Raji (cell line): ENCODE results near the gene HOOK1.

Experiments used
- POLR2A ChIP-seq: IDR thresholded peaks from 2 replicates; pipeline ENCODE4 v1.6.1; 2011; ENCODE audit warnings: low read depth, low read length, control low read depth; ENCODE audit not compliant: insufficient read depth

HOOK1 gene

DNA sequence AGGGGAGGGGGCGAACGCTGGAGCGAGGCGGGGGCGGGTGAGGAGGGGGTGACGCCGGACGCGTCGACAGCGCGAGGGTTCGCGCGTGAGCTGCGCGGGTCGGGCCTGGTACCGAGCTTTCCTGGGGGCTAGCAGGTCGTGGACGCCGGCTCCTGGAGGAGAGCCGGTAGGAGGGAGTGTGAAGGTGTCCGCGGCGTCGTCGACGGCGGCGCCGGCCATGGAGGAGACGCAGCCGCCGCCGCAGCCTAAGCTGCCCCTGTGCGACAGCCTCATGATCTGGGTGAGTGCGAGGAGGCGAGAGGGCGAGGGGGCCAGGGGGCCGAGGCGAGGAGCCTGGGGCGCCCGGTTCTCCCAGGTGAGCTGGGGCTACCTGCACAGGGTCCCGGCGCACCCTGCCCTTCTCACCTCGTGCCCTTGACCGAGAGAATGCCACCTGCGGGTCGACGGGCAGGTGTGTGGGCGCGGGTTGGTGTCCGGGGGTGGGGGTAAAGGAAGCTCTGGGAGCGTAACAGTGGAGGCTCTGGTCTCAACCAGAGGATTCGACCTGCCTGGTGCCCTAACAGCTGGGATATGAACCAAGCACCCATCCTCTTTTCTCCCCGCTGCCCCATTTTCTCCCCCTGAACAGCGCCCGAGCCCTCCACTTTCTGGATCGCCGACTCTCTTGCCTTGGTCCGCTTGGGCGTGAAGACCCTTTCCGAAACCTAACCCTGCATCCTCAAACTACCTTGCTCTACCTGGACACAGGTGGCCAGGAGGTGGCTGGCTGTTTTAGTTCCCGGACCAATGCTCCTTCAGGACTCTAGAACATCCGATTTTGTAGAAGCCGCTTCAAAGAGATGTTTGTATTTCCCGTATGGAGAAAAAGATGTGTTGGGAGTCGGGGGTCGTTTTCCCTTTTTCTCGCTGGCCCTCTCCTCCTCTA, at the start of gene HOOK1:
TSS of gene HOOK1 (plus strand) at position 49 of the 925 bp plus-strand sequence. CDS start at position 218, 169 bp downstream.
- TF ChIP-seq POLR2A: no peak

DNA sequence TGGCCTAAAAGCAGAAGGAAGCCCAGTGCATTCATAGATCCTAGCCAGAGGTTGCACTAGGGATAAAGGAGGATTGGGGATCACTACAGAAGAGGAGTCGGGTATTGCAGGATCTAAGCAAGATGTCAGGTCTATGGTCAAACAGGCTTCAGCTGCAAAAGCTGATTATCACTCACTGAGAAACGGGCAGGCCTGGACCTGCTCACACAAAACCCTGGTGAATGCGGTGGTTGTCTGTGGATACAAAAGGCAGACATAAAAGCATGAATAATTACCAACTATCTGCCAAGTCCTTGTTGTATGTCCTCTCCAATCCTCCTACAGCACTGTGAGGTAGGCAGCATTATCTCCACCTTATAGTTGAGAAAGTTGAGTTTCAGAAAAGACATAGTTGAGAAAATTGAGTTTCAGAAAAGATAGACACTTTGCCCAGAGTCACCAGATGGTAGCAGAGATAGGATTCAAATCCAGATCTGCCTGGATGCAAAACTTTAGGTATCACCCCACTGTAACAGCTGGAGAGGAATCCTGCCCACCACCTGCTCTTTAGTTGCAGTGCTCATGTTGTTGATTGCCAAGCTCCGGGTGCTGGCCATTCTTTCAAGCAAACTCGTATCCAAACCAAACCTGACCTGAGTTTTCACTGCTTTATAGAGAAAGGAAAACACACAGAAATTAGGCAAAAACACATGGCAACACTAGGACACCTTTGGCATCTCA, 49.6 kb upstream of the HOOK1 start:
- no peak for TF ChIP-seq POLR2A

DNA sequence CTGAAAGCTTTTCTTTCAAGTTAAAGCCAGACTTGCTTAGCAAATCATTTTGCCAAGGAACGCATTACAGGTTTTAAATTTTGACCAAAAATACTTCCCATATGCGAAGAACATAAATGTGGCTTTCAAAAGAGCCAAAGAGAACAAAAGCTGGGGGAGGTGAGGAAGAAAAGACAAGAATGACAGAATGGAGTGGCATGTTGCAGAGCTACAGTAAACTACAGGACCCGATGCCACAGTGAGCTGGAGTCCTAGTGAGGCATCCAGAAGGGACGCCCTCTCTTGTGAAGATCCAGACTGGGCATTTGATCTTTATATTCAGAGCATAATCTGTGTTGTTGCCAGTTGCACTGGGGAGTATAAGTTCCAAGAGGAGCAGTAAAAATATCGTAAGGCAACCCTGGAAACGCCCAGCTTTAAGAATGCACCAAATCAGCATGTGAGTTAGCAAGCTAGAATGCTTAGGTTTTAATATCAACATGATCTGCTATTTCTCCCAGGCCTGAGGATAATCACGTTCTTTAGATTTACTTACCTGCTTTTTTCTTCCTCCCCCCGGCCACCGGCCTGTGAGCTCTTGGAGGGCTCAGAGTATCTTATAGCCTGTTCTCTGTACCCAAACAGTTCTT, 48.4 kb upstream of the HOOK1 start:
- no peak for TF ChIP-seq POLR2A

DNA sequence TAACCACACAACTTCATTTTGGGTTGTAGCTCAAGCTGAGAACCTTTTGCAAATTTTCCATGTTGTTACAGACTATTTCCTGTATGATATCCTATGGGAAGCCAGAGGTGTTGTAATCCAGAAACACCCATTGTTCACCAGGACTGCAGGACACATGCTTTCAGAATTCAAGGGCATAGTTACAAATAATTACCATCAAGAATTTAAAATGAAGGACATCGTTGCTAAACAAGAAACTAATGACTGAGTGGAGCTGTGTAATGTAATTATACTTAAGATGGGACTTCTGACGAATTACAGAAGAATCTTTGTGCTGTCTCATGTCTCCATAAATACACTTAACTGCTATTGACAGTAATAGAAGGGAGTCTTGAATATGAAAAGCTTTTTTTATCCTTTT, 47.6 kb upstream of the HOOK1 start:
- TF ChIP-seq POLR2A: no peak

DNA sequence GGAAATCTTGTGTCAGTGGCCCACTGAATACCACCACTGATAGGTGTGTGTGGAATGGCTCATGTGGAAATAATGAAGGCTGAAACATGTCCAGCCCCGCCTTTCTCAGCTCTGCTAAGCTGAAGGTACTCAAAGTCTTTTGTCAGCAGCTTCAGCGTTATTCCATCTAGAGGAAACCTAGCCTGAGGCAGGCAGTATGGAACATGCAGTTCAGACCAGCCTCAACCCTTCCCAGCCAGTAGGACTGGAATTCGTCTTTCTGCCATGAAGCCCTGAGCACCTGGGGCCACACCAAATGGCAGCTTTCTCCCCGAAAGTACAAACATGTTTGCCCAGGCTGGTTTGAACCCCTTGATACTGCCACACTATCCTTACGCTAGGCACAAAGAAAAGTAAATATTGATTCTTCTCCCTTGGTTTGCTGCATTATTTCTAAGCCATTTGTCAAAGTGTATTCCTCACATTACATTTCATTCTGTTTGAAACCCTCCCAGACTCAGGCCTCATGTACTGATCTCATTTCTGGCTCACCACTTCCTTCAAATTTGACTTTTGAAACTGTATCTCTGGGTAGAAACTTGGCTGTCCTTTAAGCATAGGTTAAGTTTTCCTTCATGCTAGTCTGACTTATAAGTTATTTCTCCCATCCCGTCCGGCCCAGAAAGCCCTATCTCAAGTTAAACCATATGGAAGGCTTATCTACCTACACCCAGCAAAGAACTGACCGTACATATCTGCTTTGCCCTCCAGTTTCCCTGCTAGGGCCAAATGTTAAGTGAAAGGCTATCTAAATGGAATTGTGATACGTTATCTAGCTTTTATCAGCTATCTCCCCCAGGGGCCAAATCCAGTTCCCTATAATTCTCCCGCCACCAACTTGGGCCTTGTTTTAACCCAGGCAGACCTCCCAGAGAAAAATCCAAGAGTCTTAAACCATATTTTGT, 45.7 kb upstream of the HOOK1 start:
- TF ChIP-seq POLR2A: no peak

DNA sequence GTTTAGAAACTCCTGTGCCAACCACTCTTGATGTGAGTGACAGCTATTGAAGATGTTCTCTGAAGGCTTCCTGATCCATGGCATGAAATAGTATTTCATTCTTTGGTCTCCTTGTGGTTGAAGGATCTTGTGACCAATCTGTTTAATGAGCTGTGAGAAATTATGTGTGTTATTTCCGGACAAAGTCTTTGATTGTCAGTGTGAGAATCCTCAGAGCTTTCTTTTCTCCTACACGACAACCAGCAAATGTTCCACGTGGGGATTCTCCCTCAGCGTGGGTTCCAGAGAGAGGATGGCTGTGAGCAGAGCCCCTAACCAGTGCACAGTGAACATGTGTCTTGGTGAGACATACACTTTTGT, 45.0 kb upstream of the HOOK1 start:
- no peak for TF ChIP-seq POLR2A

DNA sequence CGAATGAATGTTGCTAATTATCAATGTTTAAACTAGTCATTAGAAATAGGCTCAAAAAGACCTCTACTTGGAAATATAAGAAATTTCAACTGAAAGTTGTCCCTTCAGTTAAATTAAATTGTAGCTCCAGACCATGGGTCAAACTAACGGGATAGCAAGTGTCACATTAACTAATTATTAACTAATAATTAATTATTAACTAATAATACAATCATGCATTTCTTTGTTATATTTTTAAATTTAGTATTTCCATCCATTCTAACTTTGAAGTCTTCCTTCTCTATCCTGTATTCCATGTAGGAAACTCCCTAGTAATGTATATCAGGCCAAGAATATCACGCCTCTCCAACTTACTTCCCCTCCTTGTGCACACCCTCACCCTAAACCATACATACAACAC, 43.4 kb upstream of the HOOK1 start:
- TF ChIP-seq POLR2A: no peak

DNA sequence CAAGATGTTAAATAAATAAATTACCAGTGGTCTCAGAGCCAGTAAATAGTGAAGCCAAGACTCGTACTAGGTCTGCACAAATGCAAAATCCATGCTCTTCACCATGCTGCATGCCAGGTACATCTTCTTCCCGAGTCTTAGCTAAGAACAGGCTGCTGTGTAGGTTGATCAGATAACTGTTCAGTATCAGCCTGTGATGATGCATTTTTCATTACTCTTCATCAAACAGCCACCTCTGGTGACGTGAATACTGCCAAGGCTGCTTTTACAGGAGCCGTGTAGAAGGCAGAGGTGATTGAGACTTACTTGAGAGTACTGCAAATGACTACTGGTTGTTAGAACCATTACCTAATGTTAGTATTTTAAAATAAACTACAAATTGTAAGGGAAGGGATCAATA, 39.3 kb upstream of the HOOK1 start:
- no peak for TF ChIP-seq POLR2A

DNA sequence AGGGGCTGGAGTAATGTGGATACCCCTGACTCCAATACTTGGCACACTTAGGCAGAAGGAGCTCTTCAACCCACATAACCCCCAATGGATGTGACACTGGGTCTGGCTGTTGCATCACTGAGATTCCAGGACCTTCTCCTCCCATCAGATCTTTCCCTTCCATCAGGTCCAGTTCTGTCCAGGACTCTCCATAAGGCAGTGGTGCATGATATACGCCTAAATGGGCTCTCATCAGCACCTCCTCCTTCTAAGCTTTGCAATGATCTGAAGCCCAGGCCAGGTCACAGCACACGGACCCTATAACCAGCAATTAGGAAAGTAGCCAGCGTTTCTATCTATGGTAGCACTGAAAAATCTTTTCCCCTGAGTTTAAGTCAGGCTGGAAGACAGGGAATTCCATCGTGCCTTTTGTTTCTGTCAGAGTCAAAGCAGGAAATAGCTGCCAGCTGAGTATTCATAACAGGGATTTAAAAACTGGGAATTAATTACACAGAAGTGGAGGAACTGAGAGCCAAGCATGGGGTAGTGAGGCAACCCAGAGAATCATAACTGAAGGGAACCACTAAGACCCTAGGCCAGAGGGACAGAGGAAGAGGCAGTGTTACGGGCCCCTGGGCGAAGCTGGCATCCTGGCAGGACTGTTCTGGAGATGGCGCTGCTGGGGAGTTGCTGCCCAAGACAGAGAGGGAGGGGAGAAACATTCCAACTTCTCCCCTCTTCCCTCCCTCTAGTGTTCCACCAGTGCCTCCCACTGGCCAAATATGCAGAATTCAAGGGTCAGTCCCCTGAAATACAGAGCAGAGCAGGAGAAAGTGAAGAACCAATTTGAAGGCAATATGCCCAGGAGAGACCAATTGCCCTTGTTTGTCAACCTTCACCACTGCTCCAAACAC, 37.5 kb upstream of the HOOK1 start:
- TF ChIP-seq POLR2A: no peak

DNA sequence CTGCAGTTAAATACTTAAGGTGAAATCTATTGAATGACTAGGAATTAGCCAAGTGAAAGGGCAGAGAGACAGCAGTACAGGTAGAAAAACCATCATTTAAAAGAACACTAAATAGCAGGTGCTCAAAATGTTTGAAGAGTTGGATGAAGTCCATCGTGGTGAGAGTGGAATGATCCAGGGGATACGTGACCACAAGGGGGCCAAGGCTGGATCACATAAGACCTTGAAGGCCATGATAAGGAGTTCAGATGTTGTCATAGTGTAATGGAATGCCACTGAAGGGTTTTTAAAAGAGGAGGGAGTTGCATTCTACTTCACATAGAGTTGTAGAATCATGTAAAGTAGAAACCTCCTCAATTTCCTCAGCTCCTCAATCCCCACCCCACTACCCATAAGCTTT, 34.8 kb upstream of the HOOK1 start:
- TF ChIP-seq POLR2A: no peak

DNA sequence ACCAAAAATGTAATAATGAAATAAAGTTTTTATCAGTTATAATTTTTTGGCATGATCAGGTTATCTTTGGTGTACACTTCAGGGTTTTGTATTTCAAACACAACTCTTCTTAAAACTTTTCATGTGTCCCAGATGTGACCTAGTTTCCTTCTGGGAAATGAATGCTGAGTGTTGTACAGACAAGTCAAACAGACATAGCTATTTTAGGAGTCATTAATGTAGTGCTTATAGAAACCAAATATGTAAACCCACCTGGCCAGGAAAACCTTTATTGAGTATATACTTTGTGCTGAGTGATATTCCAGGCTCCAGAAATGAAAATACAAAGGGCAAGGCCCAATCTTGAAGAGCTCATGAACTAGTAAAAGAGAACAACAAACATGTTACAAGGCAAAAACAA, 25.9 kb upstream of the HOOK1 start:
- TF ChIP-seq POLR2A: no peak

DNA sequence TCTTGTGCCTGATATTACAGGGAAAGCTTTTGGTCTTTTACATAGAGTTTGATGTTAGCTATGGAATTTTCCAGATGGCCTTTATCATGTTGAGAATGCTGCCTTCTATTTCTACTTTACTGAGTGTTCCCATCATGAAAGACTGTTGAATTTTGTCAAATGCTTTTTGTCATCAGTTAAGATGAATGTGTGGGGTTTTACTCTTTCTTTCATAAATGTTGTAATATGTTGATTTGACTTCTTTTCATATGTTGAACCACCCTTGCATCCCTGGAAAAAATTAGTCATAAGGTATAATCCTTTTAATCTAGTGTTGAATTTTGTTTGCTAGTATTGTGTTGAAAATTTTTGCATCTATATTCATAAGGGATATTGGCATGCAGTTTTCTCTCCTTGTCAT, 16.1 kb upstream of the HOOK1 start:
- TF ChIP-seq POLR2A: no peak

DNA sequence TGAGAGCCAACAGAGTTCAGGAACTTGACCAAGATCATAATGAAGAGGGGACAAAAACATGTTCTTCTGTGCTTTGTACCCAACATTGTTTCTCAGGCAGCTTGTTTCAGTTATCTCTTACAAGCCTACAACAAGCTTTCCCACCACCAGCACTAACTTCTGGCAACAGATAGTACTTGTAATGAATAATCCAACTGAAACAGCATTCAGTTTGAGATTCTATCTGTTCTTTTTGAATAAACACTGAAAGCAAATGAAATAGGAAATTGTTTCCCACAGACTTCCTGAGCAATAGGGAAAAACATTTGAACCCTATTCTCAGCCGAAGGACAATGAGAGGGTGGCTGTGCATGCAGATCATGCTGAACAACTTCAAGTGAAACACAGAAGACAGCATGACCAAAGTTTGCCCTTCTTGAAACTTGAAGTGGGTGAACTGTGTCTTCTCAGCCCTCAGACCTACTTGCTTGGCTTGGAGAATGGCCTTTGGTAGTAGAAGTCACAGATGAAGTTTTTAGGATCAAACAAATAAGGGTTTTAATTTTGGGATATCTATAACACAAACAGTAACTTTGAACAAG, 11.2 kb upstream of the HOOK1 start:
- TF ChIP-seq POLR2A: no peak
